A549 (cell line): ENCODE measurements around the gene NCAPH2. TPM values are rescaled to one million over a fixed set of nuclear protein-coding genes. Genes with fewer than 3 reads are reported as not detected.

Experiments used
- ATAC-seq, 2 experiments: fragments of 200-7000 bp in 1 of 2; fragments of >200 bp in 1 of 2; cut with Nextera tagmentation in 1 of 2; cut with Tn5 transposase in 1 of 2; 3 replicates each; pipeline versions ENCODE4 v1.8.0 to v1.9.1; 2018 to 2020; ENCODE audit warnings: mild to moderate bottlenecking in 1 of 2, moderate library complexity in 1 of 2
- CTCF ChIA-PET: fragments of 300-600 bp; sonication (Branson Sonifier 250); formaldehyde crosslinking; extraction: SDS; loops from one replicate; lab custom pipeline; 2021; ENCODE audit warnings: antibody characterized with exemption, inconsistent platforms; lab: Yijun Ruan, JAX
- POLR2A ChIA-PET: fragments of 350-600 bp; formaldehyde crosslinking; extraction: SDS; loops from one replicate; lab custom pipeline; 2021; ENCODE audit warnings: antibody characterized with exemption, inconsistent platforms; lab: Yijun Ruan, JAX
- DNase-seq, 2 experiments: peaks; one replicate each; pipeline versions ENCODE4 v3.0.0 to v3.0.0-alpha.2; 2011 to 2016; ENCODE audit warnings: low read depth in 1 of 2, low spot score in 1 of 2
- FAIRE-seq: peaks from 2 replicates; lab custom pipeline; 2011; peaks lifted over from hg19 to GRCh38; lab: Jason Lieb, UNC
- H3K27ac ChIP-seq, 2 experiments: fragments of >200 bp; sonication (Bioruptor Twin); formaldehyde crosslinking; 3 replicates each; pipeline ENCODE4 v1.5.1; 2016 to 2017
- H3K4me1 ChIP-seq: fragments of >200 bp; sonication (Bioruptor Twin); formaldehyde crosslinking; 3 replicates; pipeline ENCODE4 v1.6.1; 2016
- H3K4me2 ChIP-seq: fragments of >200 bp; sonication (Bioruptor Twin); formaldehyde crosslinking; 3 replicates; pipeline ENCODE4 v1.6.1; 2016
- H3K4me3 ChIP-seq: fragments of >200 bp; sonication (Bioruptor Twin); formaldehyde crosslinking; 3 replicates; pipeline ENCODE4 v1.5.1; 2016
- H3K9me3 ChIP-seq: fragments of >200 bp; sonication (Bioruptor Twin); formaldehyde crosslinking; 3 replicates; pipeline ENCODE4 v1.6.1; 2016
- BCL3 ChIP-seq: fragments of >200 bp; sonication (Bioruptor Twin); formaldehyde crosslinking; IDR thresholded peaks from 3 replicates; pipeline ENCODE4 v1.6.1; 2016
- BHLHE40 ChIP-seq: IDR thresholded peaks from 2 replicates; pipeline ENCODE4 v1.6.1; 2012; ENCODE audit warnings: low read depth, low read length, inconsistent platforms
- CBX8 ChIP-seq: fragments of 200-600 bp; sonication (generic); IDR thresholded peaks from 2 replicates; pipeline ENCODE4 v1.6.1; 2016
- CTCF ChIP-seq: fragments of >200 bp; sonication (Bioruptor Twin); formaldehyde crosslinking; IDR thresholded peaks from 3 replicates; pipeline ENCODE4 v1.5.1; 2016
- E2F6 ChIP-seq: IDR thresholded peaks from 2 replicates; pipeline ENCODE4 v1.6.1; 2012; ENCODE audit warnings: low read depth, borderline replicate concordance
- ELK1 ChIP-seq: fragments of 150-350 bp; IDR thresholded peaks from 2 replicates; pipeline ENCODE4 v1.6.1; 2014; ENCODE audit warnings: low read depth, mild to moderate bottlenecking, low read length
- FOSL2 ChIP-seq, 2 experiments: fragments of 450-650 bp in 1 of 2; fragments of >200 bp in 1 of 2; sonication (Bioruptor Twin) in 1 of 2; formaldehyde crosslinking; IDR thresholded peaks; 2 replicates each; pipeline versions ENCODE4 v1.5.0 to v1.6.1; 2016 to 2020; ENCODE audit warnings: mild to moderate bottlenecking in 1 of 2, moderate library complexity in 1 of 2
- HEYL ChIP-seq: fragments of 250-450 bp; sonication (Bioruptor Pico); IDR thresholded peaks from 2 replicates; pipeline ENCODE4 v1.8.0; 2021; ENCODE audit warnings: mild to moderate bottlenecking, moderate library complexity
- MAFK ChIP-seq: fragments of 450-650 bp; IDR thresholded peaks from 2 replicates; pipeline ENCODE4 v1.6.1; 2014; ENCODE audit not compliant: partially characterized antibody
- MAX ChIP-seq: IDR thresholded peaks from 2 replicates; pipeline ENCODE4 v1.6.1; 2012
- MAZ ChIP-seq: fragments of 150-350 bp; IDR thresholded peaks from 2 replicates; pipeline ENCODE4 v1.6.1; 2014; ENCODE audit warnings: antibody characterized with exemption, low read depth, low read length, borderline replicate concordance
- NPAS2 ChIP-seq: fragments of 250-450 bp; sonication (Bioruptor Pico); IDR thresholded peaks from 2 replicates; pipeline ENCODE4 v1.8.0; 2022; ENCODE audit warnings: mild to moderate bottlenecking, moderate library complexity, borderline replicate concordance
- RAD21 ChIP-seq, 2 experiments: fragments of >200 bp in 1 of 2; sonication (Bioruptor Twin) in 1 of 2; formaldehyde crosslinking in 1 of 2; IDR thresholded peaks in 1 of 2; conservative IDR thresholded peaks in 1 of 2; 2 replicates in 1 of 2; 3 replicates in 1 of 2; pipeline ENCODE4 v1.6.1; 2012 to 2018; ENCODE audit warnings: inconsistent platforms in 1 of 2
- RNF2 ChIP-seq: fragments of 200-600 bp; sonication (generic); IDR thresholded peaks from 2 replicates; pipeline ENCODE4 v1.6.1; 2016; ENCODE audit warnings: low read depth, mild to moderate bottlenecking, antibody characterized with exemption, moderate library complexity, borderline replicate concordance
- ZC3H11A ChIP-seq: fragments of 450-650 bp; IDR thresholded peaks from 2 replicates; pipeline ENCODE4 v1.6.1; 2014; ENCODE audit warnings: antibody characterized with exemption, mild to moderate bottlenecking
- ZFP36 ChIP-seq: fragments of 450-650 bp; IDR thresholded peaks from 2 replicates; pipeline ENCODE4 v1.6.1; 2014; ENCODE audit warnings: borderline replicate concordance; ENCODE audit not compliant: partially characterized antibody
- WGBS: methylation state at CpG from one replicate; pipeline ENCODE4 v1.1.6; 2017; ENCODE audit errors: missing lambda C conversion rate; 5-methylcytosine and 5-hydroxymethylcytosine counted together
- polyA plus RNA-seq, 4 experiments: library from polyadenylated mRNA; depleted of rRNA in 3 of 4; stranded (reverse); fragments of >200 nt; fragmentation: RNase III in 1 of 4; extraction: RNeasy Plus Mini Kit Qiagen cat#74134 plus additional on column Dnase treatment in 1 of 4; gene quantifications; 2 replicates in 3 of 4; 3 replicates in 1 of 4; pipeline ENCODE4 v1.2.3, GENCODE V29; 2011 to 2017

NCAPH2 gene
- polyA plus RNA-seq, 2 of the 4 experiments (the other 2 are of a cell fraction): 14.3 to 27.7 TPM

- H3K4me3 ChIP-seq: no peak overlapping the region
- CTCF ChIA-PET: interaction anchor here (1.5 to 1.9 kb wide), 2 partner anchors 11 to 133 kb away, joined by 4 to 9 read pairs; no protein-coding TSS in a partner anchor
- H3K27ac ChIP-seq: no peak overlapping the region
- 88% methylated on average over 5 of the region's 23 CpGs for WGBS
- FAIRE-seq (no peak), DNase-seq (no peak)
- no peak overlapping the region for H3K4me2 ChIP-seq
- no peak for TF ChIP-seq MAX
- no peak for TF ChIP-seq NPAS2 (CRISPR knock-in tag)
- TF ChIP-seq ZC3H11A: no peak
- TF ChIP-seq, all 56 proteins: peak for 0
- no peak; a peak in 2 of 6 replicates for ATAC-seq
- H3K9me3 ChIP-seq: no peaks in the 10 kb centered on the region
- POLR2A ChIA-PET: no interaction called here
- peaks cover 24% of the 10 kb centered on the region; the same call in 2 of the 3 replicates for H3K4me1 ChIP-seq
Measured at GRCh38 chr22:50487290-50488005, 20.6 kb upstream of the NCAPH2 start.

GRCh38 chr22:50488006-50488677 lies 19.9 kb upstream of the NCAPH2 start:
- CTCF ChIA-PET: interaction anchor here (1.5 to 1.9 kb wide), 2 partner anchors 10 to 133 kb away, joined by 4 to 9 read pairs; no protein-coding TSS in a partner anchor

More at GRCh38 chr22:50488006-50488677, 19.9 kb upstream of the NCAPH2 start:
- POLR2A ChIA-PET: no interaction called here
- no peak for TF ChIP-seq MAFK
- TF ChIP-seq FOSL2 (IDR thresholded peaks at IDR 0.05): no peak
- TF ChIP-seq FOSL2 (CRISPR knock-in tag; IDR thresholded peaks at IDR 0.05): no peak
- no peak for TF ChIP-seq BHLHE40
- no peak for TF ChIP-seq MAZ
- no peak for TF ChIP-seq RAD21 (conservative IDR thresholded peaks at IDR 0.05 in 1 of 2, IDR thresholded peaks at IDR 0.05 in 1 of 2)
- TF ChIP-seq ELK1: no peak
- no peak for TF ChIP-seq E2F6
- no peak for TF ChIP-seq ZFP36
- no peak for TF ChIP-seq HEYL
- no peak for TF ChIP-seq CTCF
- TF ChIP-seq BCL3: no peak
- no peak for TF ChIP-seq CBX8
- TF ChIP-seq RNF2: no peak
- FAIRE-seq (no peak), ATAC-seq (no peak), DNase-seq (no peak)
- Histone ChIP-seq H3K27ac (no peak overlapping the region), H3K4me2 (no peak overlapping the region), H3K4me3 (no peak overlapping the region), H3K4me1 (peaks cover 24% of the 10 kb centered on the region; the same call in 2 of the 3 replicates), H3K9me3 (no peaks in the 10 kb centered on the region)
- 85% methylated on average over 5 of the region's 18 CpGs for WGBS
